ENCODE measurements around the gene TFEB.

Gene TFEB

GRCh38 chr6:41648921-41649320 is 86.5 kb downstream of the TFEB start:
- Histone ChIP-seq H3K9me3 (ENCODE audit: severe bottlenecking) (no peaks in the 10 kb centered on the region), H3K27me3 (ENCODE audit: insufficient read depth, low read depth, severe bottlenecking) (no peaks in the 10 kb centered on the region), H3K27ac (no peak overlapping the region), H3K4me3 (ENCODE audit: low read depth, low read length) (no peak overlapping the region), H3K36me3 (peaks cover 65% of the 10 kb centered on the region)
- no peak for DNase-seq
- TF ChIP-seq CTCF (IDR thresholded peaks at IDR 0.05; ENCODE audit: low read depth, low read length), result no peak

- Histone ChIP-seq H3K36me3 (peaks cover 60% of the 10 kb centered on the region), H3K27ac (peak overlapping the region; percentile 4; the same call in 1 of the 2 replicates), H3K27me3 (ENCODE audit: insufficient read depth, low read depth, severe bottlenecking) (no peaks in the 10 kb centered on the region), H3K9me3 (ENCODE audit: severe bottlenecking) (no peaks in the 10 kb centered on the region), H3K4me3 (ENCODE audit: low read depth, low read length) (no peak overlapping the region)
- no peak for DNase-seq
- no peak for TF ChIP-seq CTCF (IDR thresholded peaks at IDR 0.05; ENCODE audit: low read depth, low read length)
Observed at GRCh38 chr6:41648070-41648585, 87.3 kb downstream of the TFEB start.

- peak; percentile 95 for DNase-seq
- peak overlapping the region; percentile 94 for H3K27ac ChIP-seq
- H3K4me3 ChIP-seq (ENCODE audit: low read depth, low read length), result no peak overlapping the region
- TF ChIP-seq CTCF (IDR thresholded peaks at IDR 0.05; ENCODE audit: low read depth, low read length), result no peak
- H3K27me3 ChIP-seq (ENCODE audit: insufficient read depth, low read depth, severe bottlenecking), result no peaks in the 10 kb centered on the region
- no peaks in the 10 kb centered on the region for H3K9me3 ChIP-seq (ENCODE audit: severe bottlenecking)
- peaks cover 62% of the 10 kb centered on the region for H3K36me3 ChIP-seq
Observed at GRCh38 chr6:41647061-41647511, 88.3 kb downstream of the TFEB start.

DNA sequence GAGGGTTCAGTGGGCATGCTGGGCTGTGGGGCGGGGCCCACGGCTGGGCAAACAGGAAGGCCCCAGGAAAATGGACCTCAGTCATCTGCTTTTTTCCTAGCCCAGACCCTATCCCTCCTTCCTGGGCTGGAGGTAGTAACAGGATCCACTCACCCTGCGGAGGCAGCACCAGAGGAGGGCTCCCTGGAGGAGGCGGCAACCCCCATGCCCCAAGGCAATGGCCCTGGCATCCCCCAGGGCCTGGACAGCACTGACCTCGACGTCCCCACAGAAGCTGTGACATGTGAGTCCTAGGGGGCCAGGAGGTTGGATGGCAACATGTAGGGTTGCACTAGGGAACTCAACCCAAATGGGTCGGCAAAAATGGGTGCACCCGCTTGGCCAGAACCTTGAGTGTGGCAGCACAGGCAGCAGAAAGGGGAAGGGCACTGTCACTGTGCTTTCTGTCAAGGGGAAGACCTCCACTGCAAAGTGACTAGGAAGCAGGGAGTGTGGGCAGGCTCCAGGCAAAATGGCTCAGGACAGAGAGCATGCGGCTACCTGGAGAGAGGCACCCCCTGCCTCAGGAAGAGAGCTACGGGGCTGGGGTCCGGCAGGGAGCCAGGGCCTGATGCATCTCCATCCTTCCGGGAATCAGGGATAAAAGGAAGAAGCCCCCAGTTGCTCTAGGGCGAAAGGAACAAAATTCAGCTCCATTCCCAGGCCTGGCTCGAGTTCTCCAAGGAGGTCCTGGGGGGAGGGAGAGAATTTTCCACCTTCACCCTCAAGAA is 89.2 kb downstream of the TFEB start:
- peak overlapping the region; percentile 94 for H3K27ac ChIP-seq
- no peaks in the 10 kb centered on the region for H3K27me3 ChIP-seq (ENCODE audit: insufficient read depth, low read depth, severe bottlenecking)
- DNase-seq, result no peak
- no peak overlapping the region for H3K4me3 ChIP-seq (ENCODE audit: low read depth, low read length)
- no peaks in the 10 kb centered on the region for H3K9me3 ChIP-seq (ENCODE audit: severe bottlenecking)
- no peak for TF ChIP-seq CTCF (IDR thresholded peaks at IDR 0.05; ENCODE audit: low read depth, low read length)
- H3K36me3 ChIP-seq, result peaks cover 59% of the 10 kb centered on the region

GRCh38 chr6:41645007-41645618 is 90.3 kb downstream of the TFEB start:
- peak; percentile 71 for DNase-seq
- Histone ChIP-seq H3K36me3 (peaks cover 59% of the 10 kb centered on the region), H3K4me3 (ENCODE audit: low read depth, low read length) (no peak overlapping the region; the same call in 1 of the 2 replicates), H3K9me3 (ENCODE audit: severe bottlenecking) (no peaks in the 10 kb centered on the region), H3K27ac (peak overlapping the region; percentile 94), H3K27me3 (ENCODE audit: insufficient read depth, low read depth, severe bottlenecking) (no peaks in the 10 kb centered on the region)
- no peak for TF ChIP-seq CTCF (IDR thresholded peaks at IDR 0.05; ENCODE audit: low read depth, low read length)
